Measurements from ENCODE around the gene WDR27.

The WDR27 gene

DNA sequence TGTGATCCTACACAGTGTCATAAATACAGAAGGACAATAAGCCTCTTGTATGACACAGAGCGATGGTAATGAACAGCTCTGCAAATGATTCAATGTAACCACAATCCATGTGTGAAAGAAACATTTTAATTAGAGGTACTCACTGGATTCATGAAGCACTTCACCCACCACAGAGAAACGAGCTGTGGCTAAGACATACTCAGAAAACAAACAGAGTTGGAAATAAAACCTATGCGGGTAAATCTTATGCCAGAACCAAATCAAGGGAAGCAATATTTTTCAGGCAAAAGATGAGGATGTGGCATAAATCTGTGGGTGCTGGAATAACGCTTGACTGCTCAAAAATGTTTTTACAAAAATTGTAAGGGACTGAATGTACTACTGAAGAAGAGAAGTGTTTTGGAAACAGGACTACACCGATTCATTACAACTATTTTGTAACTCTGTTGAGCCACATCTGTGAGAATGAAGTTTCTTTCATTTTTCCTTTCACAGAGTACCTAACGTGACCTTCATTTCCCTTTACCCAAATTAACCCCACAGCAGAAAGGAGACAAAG, 112.1 kb downstream of the WDR27 start:
- Histone ChIP-seq H2BK12ac (ENCODE audit: low read length in 2 of 2) (no peak overlapping the region), H3K79me1 (replicated peaks; ENCODE audit: low read length, poor library complexity, severe bottlenecking) (peaks cover 2% of the 10 kb centered on the region), H3K4me3 (ENCODE audit: insufficient read depth in 1 of 2, low read depth in 1 of 2, low read length in 2 of 2) (peak overlapping the region in 1 of 2 experiments; percentile 52), H2AK5ac (ENCODE audit: low read length, severe bottlenecking) (no peak overlapping the region), H2BK5ac (ENCODE audit: low read depth, low read length, poor library complexity, severe bottlenecking) (no peak overlapping the region), H3K27ac (ENCODE audit: low read length, poor library complexity, severe bottlenecking) (peak overlapping the region; percentile 23), H2AFZ (ENCODE audit: low read depth, low read length) (no peak overlapping the region), H3K23ac (ENCODE audit: low read length in 2 of 2) (no peak overlapping the region), H3K4me1 (ENCODE audit: control insufficient read depth, insufficient read depth, low read depth, low read length) (peaks cover 8% of the 10 kb centered on the region), H3K36me3 (ENCODE audit: control insufficient read depth in 1 of 2, insufficient read depth in 2 of 2, low read depth in 1 of 2, low read length in 2 of 2) (peaks cover 0 to 4% of the 10 kb centered on the region in 2 experiments), H4K91ac (ENCODE audit: low read length) (no peak overlapping the region), H3K9me3 (ENCODE audit: control insufficient read depth, low read length) (peaks cover 5% of the 10 kb centered on the region), H3K18ac (ENCODE audit: low read depth in 1 of 2, low read length in 2 of 2) (no peak overlapping the region), H2BK120ac (ENCODE audit: low read depth, low read length) (no peak overlapping the region), H3K14ac (ENCODE audit: low read length in 2 of 2) (no peak overlapping the region), H3K4ac (ENCODE audit: low read depth in 1 of 2, low read length in 2 of 2) (no peak overlapping the region), H4K8ac (ENCODE audit: low read length) (no peak overlapping the region), H3K27me3 (ENCODE audit: control insufficient read depth in 1 of 2, insufficient read depth in 1 of 2, low read length in 2 of 2) (no peaks in the 10 kb centered on the region), H3K4me2 (ENCODE audit: low read length, poor library complexity, severe bottlenecking) (peak overlapping the region; percentile 19), H3K9ac (ENCODE audit: low read length) (peak overlapping the region; percentile 73), H2BK15ac (ENCODE audit: low read depth, poor library complexity, severe bottlenecking) (no peak overlapping the region)
- 84% methylated on average over 5 of the region's 6 CpGs for WGBS
- peak; percentile 22 for DNase-seq

DNA sequence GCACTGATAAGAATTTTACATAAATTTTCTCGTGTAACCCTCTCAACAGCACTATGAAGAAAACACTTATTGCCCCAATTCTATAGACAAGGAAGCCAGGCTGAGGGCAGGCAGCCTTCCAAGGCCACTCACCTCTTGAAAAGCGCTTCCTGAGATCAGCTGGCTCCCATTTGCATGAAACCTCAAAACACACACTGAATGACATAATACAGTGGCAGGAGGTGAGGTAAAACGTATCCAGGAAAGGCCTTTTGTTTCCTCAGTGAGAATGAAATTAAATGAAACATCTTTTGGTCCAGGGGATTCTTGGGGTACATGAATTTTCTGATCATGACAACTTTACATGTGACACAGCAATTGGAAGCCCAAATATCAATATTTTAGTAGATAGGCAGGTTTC, 112.5 kb downstream of the WDR27 start:
- Histone ChIP-seq H3K4me2 (ENCODE audit: low read length, poor library complexity, severe bottlenecking) (no peak overlapping the region), H4K91ac (ENCODE audit: low read length) (no peak overlapping the region), H3K4me1 (ENCODE audit: control insufficient read depth, insufficient read depth, low read depth, low read length) (peaks cover 8% of the 10 kb centered on the region), H3K18ac (ENCODE audit: low read depth in 1 of 2, low read length in 2 of 2) (no peak overlapping the region), H3K23ac (ENCODE audit: low read length in 2 of 2) (no peak overlapping the region), H2AK5ac (ENCODE audit: low read length, severe bottlenecking) (no peak overlapping the region), H3K27me3 (ENCODE audit: control insufficient read depth in 1 of 2, insufficient read depth in 1 of 2, low read length in 2 of 2) (no peaks in the 10 kb centered on the region), H2BK15ac (ENCODE audit: low read depth, poor library complexity, severe bottlenecking) (no peak overlapping the region), H3K36me3 (ENCODE audit: control insufficient read depth in 1 of 2, insufficient read depth in 2 of 2, low read depth in 1 of 2, low read length in 2 of 2) (peaks cover 0 to 4% of the 10 kb centered on the region in 2 experiments), H2BK12ac (ENCODE audit: low read length in 2 of 2) (no peak overlapping the region), H2AFZ (ENCODE audit: low read depth, low read length) (no peak overlapping the region), H3K27ac (ENCODE audit: low read length, poor library complexity, severe bottlenecking) (peak overlapping the region; percentile 23), H3K9ac (ENCODE audit: low read length) (peak overlapping the region; percentile 73), H3K4me3 (ENCODE audit: insufficient read depth in 1 of 2, low read depth in 1 of 2, low read length in 2 of 2) (no peak overlapping the region), H3K14ac (ENCODE audit: low read length in 2 of 2) (no peak overlapping the region), H3K4ac (ENCODE audit: low read depth in 1 of 2, low read length in 2 of 2) (no peak overlapping the region), H2BK120ac (ENCODE audit: low read depth, low read length) (no peak overlapping the region), H3K79me1 (replicated peaks; ENCODE audit: low read length, poor library complexity, severe bottlenecking) (peaks cover 2% of the 10 kb centered on the region), H2BK5ac (ENCODE audit: low read depth, low read length, poor library complexity, severe bottlenecking) (no peak overlapping the region), H3K9me3 (ENCODE audit: control insufficient read depth, low read length) (peaks cover 10% of the 10 kb centered on the region), H4K8ac (ENCODE audit: low read length) (no peak overlapping the region)
- WGBS, result 90% methylated on average over 2 of the region's 3 CpGs
- DNase-seq, result peak; percentile 3

- H3K4me2 ChIP-seq (ENCODE audit: low read length, poor library complexity, severe bottlenecking), result no peak overlapping the region
- H3K18ac ChIP-seq (ENCODE audit: low read depth in 1 of 2, low read length in 2 of 2), result no peak overlapping the region
- H4K8ac ChIP-seq (ENCODE audit: low read length), result no peak overlapping the region
- no peak overlapping the region for H3K9ac ChIP-seq (ENCODE audit: low read length)
- no peak overlapping the region for H2AK5ac ChIP-seq (ENCODE audit: low read length, severe bottlenecking)
- no peak overlapping the region for H2BK120ac ChIP-seq (ENCODE audit: low read depth, low read length)
- no peak overlapping the region for H3K23ac ChIP-seq (ENCODE audit: low read length in 2 of 2)
- peak; percentile 4 for DNase-seq
- no peak overlapping the region for H2BK15ac ChIP-seq (ENCODE audit: low read depth, poor library complexity, severe bottlenecking)
- H3K4me1 ChIP-seq (ENCODE audit: control insufficient read depth, insufficient read depth, low read depth, low read length), result peaks cover 8% of the 10 kb centered on the region
- no peak overlapping the region for H4K91ac ChIP-seq (ENCODE audit: low read length)
- H3K4ac ChIP-seq (ENCODE audit: low read depth in 1 of 2, low read length in 2 of 2), result no peak overlapping the region
- peaks cover 11% of the 10 kb centered on the region for H3K9me3 ChIP-seq (ENCODE audit: control insufficient read depth, low read length)
- H3K36me3 ChIP-seq (ENCODE audit: control insufficient read depth in 1 of 2, insufficient read depth in 2 of 2, low read depth in 1 of 2, low read length in 2 of 2), result peaks cover 0 to 4% of the 10 kb centered on the region in 2 experiments
- H3K79me1 ChIP-seq (replicated peaks; ENCODE audit: low read length, poor library complexity, severe bottlenecking), result peaks cover 2% of the 10 kb centered on the region
- H2AFZ ChIP-seq (ENCODE audit: low read depth, low read length), result no peak overlapping the region
- H2BK5ac ChIP-seq (ENCODE audit: low read depth, low read length, poor library complexity, severe bottlenecking), result no peak overlapping the region
- no peaks in the 10 kb centered on the region for H3K27me3 ChIP-seq (ENCODE audit: control insufficient read depth in 1 of 2, insufficient read depth in 1 of 2, low read length in 2 of 2)
- H3K14ac ChIP-seq (ENCODE audit: low read length in 2 of 2), result no peak overlapping the region
- no peak overlapping the region for H3K4me3 ChIP-seq (ENCODE audit: insufficient read depth in 1 of 2, low read depth in 1 of 2, low read length in 2 of 2)
- no peak overlapping the region for H3K27ac ChIP-seq (ENCODE audit: low read length, poor library complexity, severe bottlenecking)
- H2BK12ac ChIP-seq (ENCODE audit: low read length in 2 of 2), result no peak overlapping the region
- WGBS, result 97% methylated on average over 5 of the region's 5 CpGs
These were observed 113.9 kb downstream of the WDR27 start for GRCh38 chr6:169587975-169588374.

DNA sequence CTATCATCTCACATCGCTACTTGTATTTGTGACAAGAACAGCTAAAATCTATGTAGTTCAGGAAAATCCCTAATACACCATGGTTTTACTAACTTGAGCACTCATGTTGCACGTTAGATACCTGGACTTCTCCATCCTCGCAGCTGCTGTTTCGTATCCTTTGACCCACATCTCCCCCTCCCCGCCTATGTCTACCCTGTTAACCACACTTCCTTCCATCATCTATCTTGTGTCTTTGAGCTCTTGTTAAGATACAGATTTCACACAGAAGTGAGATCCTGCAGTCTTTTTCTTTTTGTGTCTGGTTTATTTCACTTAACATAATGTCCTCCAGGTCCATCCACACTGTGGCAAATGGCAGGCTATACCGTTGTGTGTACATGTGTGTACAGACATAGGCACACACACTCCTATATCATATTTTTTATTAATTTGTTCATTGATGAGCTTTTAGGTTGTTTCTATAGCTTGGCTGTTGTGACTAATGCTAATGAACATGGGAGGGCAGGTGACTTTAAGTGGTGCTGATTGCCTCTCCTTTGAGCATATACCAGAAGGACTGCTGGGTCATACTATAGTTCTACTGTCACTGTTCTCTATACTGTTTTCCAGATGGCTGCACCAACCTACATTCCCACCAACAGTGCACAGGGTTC, 117.8 kb downstream of the WDR27 start:
- no peak overlapping the region for H4K91ac ChIP-seq (ENCODE audit: low read length)
- no peaks in the 10 kb centered on the region for H3K79me1 ChIP-seq (replicated peaks; ENCODE audit: low read length, poor library complexity, severe bottlenecking)
- no peak overlapping the region for H3K4me2 ChIP-seq (ENCODE audit: low read length, poor library complexity, severe bottlenecking)
- no peak overlapping the region for H3K4ac ChIP-seq (ENCODE audit: low read depth in 1 of 2, low read length in 2 of 2)
- peaks cover 11% of the 10 kb centered on the region for H3K9me3 ChIP-seq (ENCODE audit: control insufficient read depth, low read length)
- H3K4me1 ChIP-seq (ENCODE audit: control insufficient read depth, insufficient read depth, low read depth, low read length), result peaks cover 2% of the 10 kb centered on the region
- H3K23ac ChIP-seq (ENCODE audit: low read length in 2 of 2), result no peak overlapping the region
- H2BK12ac ChIP-seq (ENCODE audit: low read length in 2 of 2), result no peak overlapping the region
- H3K14ac ChIP-seq (ENCODE audit: low read length in 2 of 2), result no peak overlapping the region
- H2BK5ac ChIP-seq (ENCODE audit: low read depth, low read length, poor library complexity, severe bottlenecking), result no peak overlapping the region
- H3K18ac ChIP-seq (ENCODE audit: low read depth in 1 of 2, low read length in 2 of 2), result no peak overlapping the region
- no peak overlapping the region for H3K4me3 ChIP-seq (ENCODE audit: insufficient read depth in 1 of 2, low read depth in 1 of 2, low read length in 2 of 2)
- no peak overlapping the region for H2AK5ac ChIP-seq (ENCODE audit: low read length, severe bottlenecking)
- peak overlapping the region; percentile 23 for H4K8ac ChIP-seq (ENCODE audit: low read length)
- H2AFZ ChIP-seq (ENCODE audit: low read depth, low read length), result no peak overlapping the region
- no peak overlapping the region for H2BK120ac ChIP-seq (ENCODE audit: low read depth, low read length)
- H3K27ac ChIP-seq (ENCODE audit: low read length, poor library complexity, severe bottlenecking), result no peak overlapping the region
- H3K27me3 ChIP-seq (ENCODE audit: control insufficient read depth in 1 of 2, insufficient read depth in 1 of 2, low read length in 2 of 2), result no peaks in the 10 kb centered on the region
- H3K9ac ChIP-seq (ENCODE audit: low read length), result no peak overlapping the region
- H3K36me3 ChIP-seq (ENCODE audit: control insufficient read depth in 1 of 2, insufficient read depth in 2 of 2, low read depth in 1 of 2, low read length in 2 of 2), result peaks cover 0 to 19% of the 10 kb centered on the region in 2 experiments
- WGBS, result 83% methylated on average over 5 of the region's 6 CpGs
- no peak overlapping the region for H2BK15ac ChIP-seq (ENCODE audit: low read depth, poor library complexity, severe bottlenecking)
- no peak for DNase-seq
